ENCODE data around the gene SLC26A1.

The SLC26A1 gene

GRCh38 chr4:963276-964225 is 29.7 kb downstream of the SLC26A1 start:
- FAIRE-seq = no peak

GRCh38 chr4:962231-963208 is 30.7 kb downstream of the SLC26A1 start:
- no peak for FAIRE-seq

GRCh38 chr4:961351-962230 is 31.6 kb downstream of the SLC26A1 start:
- FAIRE-seq = no peak

- no peak for FAIRE-seq
Observed at GRCh38 chr4:960636-961350, 32.4 kb downstream of the SLC26A1 start.

GRCh38 chr4:960140-960635 is 33.0 kb downstream of the SLC26A1 start:
- FAIRE-seq = no peak

- no peak for FAIRE-seq
Observed at GRCh38 chr4:959338-960139, 33.7 kb downstream of the SLC26A1 start.

- FAIRE-seq = no peak
Observed at GRCh38 chr4:958696-959337, 34.4 kb downstream of the SLC26A1 start.

- no peak for FAIRE-seq
Observed at GRCh38 chr4:958314-958665, 34.9 kb downstream of the SLC26A1 start.

- FAIRE-seq = no peak
Observed at GRCh38 chr4:957581-958313, 35.5 kb downstream of the SLC26A1 start.

GRCh38 chr4:957231-957580 is 36.0 kb downstream of the SLC26A1 start:
- no peak for FAIRE-seq

- FAIRE-seq = no peak
Observed at GRCh38 chr4:956531-957230, 36.5 kb downstream of the SLC26A1 start.

- FAIRE-seq = no peak
Observed at GRCh38 chr4:955931-956381, 37.2 kb downstream of the SLC26A1 start.

- FAIRE-seq = no peak
Observed at GRCh38 chr4:955161-955921, 37.9 kb downstream of the SLC26A1 start.

GRCh38 chr4:954211-955020 is 38.8 kb downstream of the SLC26A1 start:
- no peak for FAIRE-seq

GRCh38 chr4:953574-953915 is 39.7 kb downstream of the SLC26A1 start:
- FAIRE-seq = no peak

GRCh38 chr4:952881-953573 is 40.2 kb downstream of the SLC26A1 start:
- FAIRE-seq = no peak

All from A204.1 (cell line).